Panc1 (cell line): ENCODE data around the gene DDX52. TPM values are rescaled to one million over a fixed set of nuclear protein-coding genes. Genes with fewer than 3 reads are reported as not detected.

ENCODE experiments used
- ATAC-seq: fragments of 200-7000 bp; cut with Tn5 transposase; 2 replicates; pipeline ENCODE4 v1.9.1; 2020; ENCODE audit warnings: mild to moderate bottlenecking, moderate library complexity
- BruUV-seq: library from RNA; stranded (reverse); fragments of 400-500 nt; replicated peaks from 2 replicates; lab custom pipeline; 2021; lab: Mats Ljungman, UMichigan
- CTCF ChIA-PET: fragments of 300-600 bp; sonication (Branson Sonifier 250); formaldehyde crosslinking; loops from one replicate; lab custom pipeline; 2022; ENCODE audit warnings: antibody characterized with exemption; lab: Charles Lee
- POLR2A ChIA-PET: fragments of 300-600 bp; sonication (Branson Sonifier 250); formaldehyde crosslinking; loops from one replicate; lab custom pipeline; 2022; ENCODE audit warnings: antibody characterized with exemption; lab: Charles Lee
- DNase-seq: peaks from one replicate; pipeline ENCODE4 v3.0.0-alpha.2; 2010; ENCODE audit warnings: low read depth, low spot score
- H3K27ac ChIP-seq: 2 replicates; pipeline ENCODE4 v1.5.1; 2011; ENCODE audit warnings: mild to moderate bottlenecking, low read length, inconsistent platforms
- H3K27me3 ChIP-seq: fragments of 200-500 bp; sonication (Bioruptor generic); 2 replicates; pipeline ENCODE4 v1.6.0; 2014; ENCODE audit warnings: low read length, inconsistent platforms; ENCODE audit not compliant: control insufficient read depth, insufficient read depth
- H3K36me3 ChIP-seq: fragments of 200-500 bp; sonication (Bioruptor generic); 2 replicates; pipeline ENCODE4 v1.5.1; 2014; ENCODE audit warnings: inconsistent platforms, mild to moderate bottlenecking, low read length, moderate library complexity; ENCODE audit not compliant: control insufficient read depth, insufficient read depth
- H3K4me1 ChIP-seq: 2 replicates; pipeline ENCODE4 v1.5.1; 2011; ENCODE audit warnings: inconsistent platforms, mild to moderate bottlenecking, low read length, moderate library complexity; ENCODE audit not compliant: control insufficient read depth, insufficient read depth
- H3K4me3 ChIP-seq, 2 experiments: 2 replicates each; pipeline ENCODE4 v1.5.1; 2011 to 2012; ENCODE audit warnings: low read depth in 2 of 2, low read length in 2 of 2, mild to moderate bottlenecking in 2 of 2, inconsistent platforms in 1 of 2, moderate library complexity in 1 of 2
- H3K9me3 ChIP-seq: fragments of 200-500 bp; sonication (Bioruptor generic); 2 replicates; pipeline ENCODE4 v1.5.1; 2014; ENCODE audit warnings: low read depth, mild to moderate bottlenecking, inconsistent platforms, low read length, moderate library complexity; ENCODE audit not compliant: control insufficient read depth, insufficient read depth
- POLR2AphosphoS5 ChIP-seq: IDR thresholded peaks from 2 replicates; pipeline ENCODE4 v1.6.1; 2012; ENCODE audit warnings: mild to moderate bottlenecking, low read depth, low read length, moderate library complexity
- REST ChIP-seq, 2 experiments: IDR thresholded peaks; 2 replicates each; pipeline ENCODE4 v1.6.1; 2011 to 2012; ENCODE audit warnings: low read depth in 2 of 2, control low read depth in 1 of 2, low read length in 1 of 2, mild to moderate bottlenecking in 1 of 2, moderate library complexity in 1 of 2; ENCODE audit not compliant: insufficient read depth in 1 of 2
- SIN3A ChIP-seq: IDR thresholded peaks from 2 replicates; pipeline ENCODE4 v1.6.1; 2012; ENCODE audit warnings: low read depth, mild to moderate bottlenecking, low read length, moderate library complexity, borderline replicate concordance; ENCODE audit not compliant: insufficient read depth
- TCF7L2 ChIP-seq: IDR thresholded peaks from 2 replicates; pipeline ENCODE4 v1.6.1; 2011; ENCODE audit warnings: mild to moderate bottlenecking, low read depth, low read length, inconsistent platforms
- in situ Hi-C: cut with HindIII; loops from 2 replicates; pipeline ENCODE4 v1.10.0; 2016; ENCODE audit warnings: low sequenced_read_pairs, low pct_unique_long_range_greater_than_20kb
- intact Hi-C: fragments of 100-400 bp; cut with micrococcal nuclease; formaldehyde crosslinking; loops from one replicate; pipeline ENCODE4 v1.10.0; 2022; ENCODE audit not compliant: unreplicated experiment
- total RNA-seq: library from RNA; stranded (reverse); gene quantifications from one replicate; pipeline ENCODE4 v1.2.1, GENCODE V29; 2021; ENCODE audit not compliant: unreplicated experiment
- TF ChIP-seq, protein P1 (sequence below): fragments of 450-650 bp; IDR thresholded peaks from 2 replicates; pipeline ENCODE4 v1.5.1; 2017; ENCODE audit warnings: mild to moderate bottlenecking

Gene DDX52
- total RNA-seq, 1 experiment from 2014 or later = 16.5 TPM

DNA sequence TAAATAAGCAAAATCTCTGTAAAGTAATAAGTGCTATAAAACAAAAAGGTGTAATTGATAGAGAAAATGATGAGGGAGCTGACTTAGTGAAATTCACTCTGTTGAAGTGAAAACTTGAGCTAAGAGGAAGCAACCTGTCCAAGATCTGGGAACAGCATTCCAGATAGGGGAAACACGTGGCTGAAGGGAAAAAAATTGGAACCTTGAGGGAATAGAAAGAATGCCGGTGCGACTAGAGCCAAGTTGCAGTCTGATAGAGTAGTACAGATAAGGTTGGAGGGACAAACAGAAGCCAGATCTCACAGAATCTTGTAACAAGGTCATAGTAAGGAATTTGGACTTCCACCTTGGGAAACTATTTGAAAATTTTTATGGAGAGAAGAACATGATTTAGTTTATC lies 623 bp upstream of the DDX52 start:
- Histone ChIP-seq H3K27ac (peak overlapping the region; percentile 75; the same call in 1 of the 2 replicates), H3K36me3 (peaks cover 5% of the 10 kb centered on the region; the same call in 1 of the 2 replicates), H3K4me3 (peak overlapping the region; percentile 59 to 70), H3K27me3 (peaks cover 3% of the 10 kb centered on the region; the same call in 1 of the 2 replicates), H3K9me3 (no peaks in the 10 kb centered on the region), H3K4me1 (peaks cover 8% of the 10 kb centered on the region)
- BruUV-seq = no TSS peak
- ChIA-PET POLR2A (no interaction called here), CTCF (no interaction called here)
- ATAC-seq (no peak), DNase-seq (no peak)
- TF ChIP-seq SIN3A (no peak), POLR2AphosphoS5 (no peak), REST (IDR thresholded peaks at IDR 0.05; ENCODE audit: insufficient read depth in 1 of 2, low read depth in 2 of 2, low read length in 1 of 2) (no peak), TCF7L2 (no peak)
- TF ChIP-seq, protein P1, sequence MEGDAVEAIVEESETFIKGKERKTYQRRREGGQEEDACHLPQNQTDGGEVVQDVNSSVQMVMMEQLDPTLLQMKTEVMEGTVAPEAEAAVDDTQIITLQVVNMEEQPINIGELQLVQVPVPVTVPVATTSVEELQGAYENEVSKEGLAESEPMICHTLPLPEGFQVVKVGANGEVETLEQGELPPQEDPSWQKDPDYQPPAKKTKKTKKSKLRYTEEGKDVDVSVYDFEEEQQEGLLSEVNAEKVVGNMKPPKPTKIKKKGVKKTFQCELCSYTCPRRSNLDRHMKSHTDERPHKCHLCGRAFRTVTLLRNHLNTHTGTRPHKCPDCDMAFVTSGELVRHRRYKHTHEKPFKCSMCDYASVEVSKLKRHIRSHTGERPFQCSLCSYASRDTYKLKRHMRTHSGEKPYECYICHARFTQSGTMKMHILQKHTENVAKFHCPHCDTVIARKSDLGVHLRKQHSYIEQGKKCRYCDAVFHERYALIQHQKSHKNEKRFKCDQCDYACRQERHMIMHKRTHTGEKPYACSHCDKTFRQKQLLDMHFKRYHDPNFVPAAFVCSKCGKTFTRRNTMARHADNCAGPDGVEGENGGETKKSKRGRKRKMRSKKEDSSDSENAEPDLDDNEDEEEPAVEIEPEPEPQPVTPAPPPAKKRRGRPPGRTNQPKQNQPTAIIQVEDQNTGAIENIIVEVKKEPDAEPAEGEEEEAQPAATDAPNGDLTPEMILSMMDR = no peak
- in situ Hi-C loops (no loop called here), intact Hi-C loops (no loop called here)

DNA sequence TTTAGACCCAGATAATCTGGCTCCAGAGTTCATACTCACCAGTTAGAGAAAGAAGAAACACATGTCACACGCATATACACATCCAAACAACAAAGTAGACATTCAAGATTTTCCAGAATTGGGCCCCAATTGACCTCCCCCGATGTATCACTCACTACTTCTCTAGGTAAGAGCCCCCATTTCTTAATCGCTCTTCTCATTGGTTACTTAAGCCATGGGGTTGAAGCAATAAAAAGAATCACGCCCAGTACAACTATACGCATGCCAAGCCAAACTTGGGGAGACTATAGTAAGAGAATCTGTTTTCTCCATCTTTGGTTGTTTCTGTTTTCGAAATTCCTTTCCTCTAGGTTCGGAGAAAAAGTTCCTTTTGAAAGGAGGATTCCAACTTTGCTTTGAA lies 565 bp downstream of the DDX52 start:
- ChIA-PET CTCF (no interaction called here), POLR2A (no interaction called here)
- TF ChIP-seq SIN3A (no peak), TCF7L2 (no peak), POLR2AphosphoS5 (no peak), REST (IDR thresholded peaks at IDR 0.05; ENCODE audit: insufficient read depth in 1 of 2, low read depth in 2 of 2, low read length in 1 of 2) (no peak)
- TF ChIP-seq, protein P1 = no peak
- BruUV-seq = TSS peak; percentile 85
- Histone ChIP-seq H3K4me1 (peaks cover 8% of the 10 kb centered on the region), H3K4me3 (peak overlapping the region; percentile 59 to 70), H3K9me3 (no peaks in the 10 kb centered on the region), H3K27me3 (peaks cover 3% of the 10 kb centered on the region; the same call in 1 of the 2 replicates), H3K36me3 (peaks cover 5% of the 10 kb centered on the region; the same call in 1 of the 2 replicates), H3K27ac (peak overlapping the region; percentile 75)
- intact Hi-C loops (no loop called here), in situ Hi-C loops (no loop called here)
- no peak for DNase-seq
- ATAC-seq = peak; percentile 18; the same call in 1 of the 2 replicates
